HG03575 (cell line): ENCODE measurements around the gene POP5.

Experiments used
- ATAC-seq: cut with Tn5 transposase; IDR thresholded peaks from one replicate; pipeline ENCODE4 v1.9.1; 2021; ENCODE audit not compliant: unreplicated experiment, insufficient number of reproducible peaks, low FRiP score; ENCODE audit errors: extremely low read depth

POP5 gene

DNA sequence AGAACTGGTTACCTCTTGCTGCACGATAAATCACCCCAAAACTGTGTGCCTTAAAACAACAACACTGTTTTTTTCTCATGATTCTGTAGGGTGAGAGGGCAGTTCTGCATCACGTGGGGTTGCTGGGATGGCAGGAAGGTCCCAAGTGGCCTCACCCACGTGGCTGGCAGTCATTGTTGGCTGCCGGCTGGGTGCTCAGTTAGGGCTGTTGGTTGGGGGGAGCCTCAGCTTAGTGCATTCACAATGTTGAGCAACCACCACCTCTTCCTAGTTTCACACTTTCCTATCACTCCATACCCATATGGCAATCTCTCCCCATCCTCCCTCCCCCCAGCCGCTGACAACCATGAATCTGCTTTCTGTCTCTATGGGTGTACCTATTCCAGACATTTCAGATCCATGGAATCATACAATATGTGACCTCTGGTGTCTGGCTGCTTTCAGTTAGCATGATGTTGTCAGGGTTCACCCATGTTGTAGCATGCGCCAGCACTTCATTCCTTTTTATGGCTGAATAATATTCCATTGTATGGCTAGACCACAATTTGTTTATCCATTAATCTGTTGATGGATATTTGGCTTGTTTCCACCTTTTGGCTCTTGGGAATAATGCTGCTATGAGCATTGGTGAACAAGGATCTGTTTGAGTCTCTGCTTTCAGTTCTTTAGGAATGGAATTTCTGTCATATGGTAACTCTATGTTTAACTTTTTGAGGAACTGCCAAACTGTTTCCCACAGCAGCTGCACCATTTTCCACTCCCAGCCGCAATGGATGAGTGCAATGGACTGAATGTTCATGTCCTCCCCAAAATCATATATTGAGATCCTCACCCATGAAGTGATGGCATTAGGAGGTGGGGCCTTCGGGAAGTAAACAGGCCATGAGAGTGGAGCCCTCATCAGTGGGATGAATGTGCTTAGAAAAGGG, 11.2 kb upstream of the POP5 start:
- ATAC-seq: no peak

DNA sequence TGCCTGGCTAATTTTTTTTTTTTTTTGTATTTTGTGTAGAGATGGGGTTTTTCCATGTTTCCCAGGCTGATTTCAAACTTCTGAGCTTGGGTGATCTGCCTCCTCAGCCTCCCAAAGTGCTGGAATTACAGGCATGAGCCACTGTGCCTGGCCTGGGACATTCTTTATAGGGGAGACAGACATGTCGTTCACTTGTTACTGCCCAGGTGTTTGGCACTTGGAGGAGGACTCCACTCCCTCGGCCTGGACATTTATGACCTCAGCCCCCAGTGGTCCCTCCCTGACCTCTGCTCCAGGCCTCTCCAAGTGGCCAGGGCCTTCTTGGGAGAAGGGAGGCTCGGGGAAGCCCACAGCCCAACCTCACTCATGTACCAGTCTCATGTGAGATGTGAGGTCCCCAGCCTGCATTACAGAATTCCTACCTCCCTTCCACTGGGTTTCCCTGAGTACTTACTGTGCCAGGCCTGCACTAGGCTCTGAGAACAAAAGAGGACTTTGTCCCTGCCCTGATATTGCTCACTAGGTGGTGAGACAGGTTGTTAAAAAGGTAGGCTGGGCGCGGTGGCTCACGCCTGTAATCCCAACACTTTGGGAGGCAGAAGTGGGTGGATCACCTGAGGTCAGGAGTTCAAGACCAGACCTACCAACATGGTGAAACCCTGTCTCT, 9.7 kb upstream of the POP5 start:
- no peak for ATAC-seq

DNA sequence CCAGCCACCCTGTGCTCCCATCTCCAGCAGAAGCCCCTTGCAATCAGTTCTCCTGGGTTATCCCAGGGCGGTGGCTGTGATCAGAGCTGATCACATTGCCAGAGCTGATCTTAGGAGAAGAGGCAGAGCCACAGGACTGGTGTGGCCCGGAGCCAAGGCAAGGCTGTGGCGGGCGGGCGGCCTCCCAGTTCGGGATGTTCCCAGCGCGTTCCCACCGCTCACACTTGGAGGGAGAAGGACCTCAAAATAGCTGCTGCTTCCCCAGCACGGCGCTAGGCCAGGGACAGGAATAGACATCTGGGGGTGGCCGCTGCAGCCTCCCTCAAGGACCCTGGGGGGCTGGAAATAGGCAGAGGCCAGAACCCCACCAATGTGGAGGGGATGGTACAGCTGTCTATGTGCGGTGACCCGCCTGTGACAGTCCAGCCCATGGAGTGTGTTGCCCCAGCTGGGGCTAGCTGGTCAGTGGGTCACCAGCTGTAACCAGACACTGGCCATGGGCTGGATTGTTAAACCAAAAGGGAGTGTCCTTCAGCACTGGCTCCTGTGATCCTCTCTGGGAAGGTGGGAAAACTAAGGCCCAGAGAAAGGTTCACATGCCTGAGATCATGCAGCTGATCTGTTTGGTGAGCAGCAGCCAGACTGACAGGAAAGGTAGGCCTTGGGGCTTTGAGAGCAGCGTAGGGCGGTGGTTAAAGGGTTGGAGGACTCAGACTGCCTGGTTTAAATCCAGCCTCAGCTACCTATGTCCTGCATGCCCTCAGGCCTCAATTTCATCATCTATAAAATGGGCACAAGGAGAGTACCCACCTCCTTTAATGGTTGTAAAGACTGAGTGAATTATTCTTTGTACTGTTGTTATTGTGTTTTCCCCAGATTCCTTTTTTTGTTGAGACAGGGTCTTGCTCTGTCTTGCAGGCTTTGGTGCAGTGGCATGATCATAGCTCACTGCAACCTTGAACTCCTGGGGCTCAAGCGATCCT, 8.0 kb upstream of the POP5 start:
- ATAC-seq: no peak

DNA sequence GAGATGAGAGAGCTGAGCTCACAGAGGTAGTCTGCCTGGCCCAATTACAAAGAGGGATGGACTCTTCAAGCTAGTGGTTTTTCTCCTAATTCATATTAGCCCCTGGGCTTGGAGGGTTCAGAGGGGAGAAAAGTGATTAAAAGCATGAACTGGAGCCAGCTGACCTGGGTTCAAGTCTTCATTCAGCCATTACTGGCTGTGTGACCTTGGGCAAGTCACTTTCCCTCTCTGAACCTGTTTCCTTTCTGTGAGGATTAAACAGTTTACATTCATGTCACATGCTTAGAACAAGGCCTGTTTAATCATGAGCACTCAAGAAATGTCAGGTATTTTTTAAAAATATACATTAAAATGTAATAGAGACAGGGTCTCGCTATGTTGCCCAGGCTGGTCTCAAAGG, 7.2 kb upstream of the POP5 start:
- ATAC-seq: no peak

DNA sequence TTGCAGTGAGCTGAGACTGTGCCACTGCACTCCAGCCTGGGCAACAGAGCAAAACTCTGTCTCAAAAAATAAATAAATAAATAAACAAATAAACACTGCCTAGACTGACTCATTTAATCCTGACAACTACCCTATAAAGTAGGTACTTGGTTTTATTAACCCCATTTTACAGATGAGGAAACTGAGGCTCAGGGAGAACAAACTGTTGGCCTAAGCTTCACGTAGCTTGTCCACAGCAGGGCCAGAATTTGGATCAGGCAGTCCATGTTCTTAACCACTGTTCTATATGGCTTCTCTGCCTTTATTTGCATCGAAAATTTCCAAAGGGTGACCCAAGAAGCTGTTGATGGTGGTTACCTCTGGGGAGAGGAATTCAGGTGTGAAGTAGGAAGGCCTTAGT, 5.7 kb upstream of the POP5 start:
- ATAC-seq: no peak

DNA sequence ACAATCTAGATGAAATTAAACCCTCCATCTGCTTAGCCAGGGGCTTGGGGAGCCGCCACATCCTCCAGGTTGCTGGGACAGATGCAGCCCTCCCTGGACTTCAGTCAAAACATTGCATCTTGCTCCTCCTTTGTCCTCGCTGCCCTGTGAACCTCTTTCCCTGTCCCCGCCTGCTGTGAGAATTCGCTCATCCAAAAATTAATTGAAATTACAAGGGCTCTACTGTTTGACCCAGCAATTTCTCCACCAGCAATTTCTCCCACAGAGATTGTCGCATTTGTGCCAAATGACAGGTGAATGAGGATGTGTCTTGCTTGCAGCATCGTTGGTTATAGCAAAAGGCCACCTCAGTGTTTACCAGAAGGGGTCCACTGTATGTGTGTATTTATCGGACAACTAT, 5.0 kb upstream of the POP5 start:
- ATAC-seq: no peak

DNA sequence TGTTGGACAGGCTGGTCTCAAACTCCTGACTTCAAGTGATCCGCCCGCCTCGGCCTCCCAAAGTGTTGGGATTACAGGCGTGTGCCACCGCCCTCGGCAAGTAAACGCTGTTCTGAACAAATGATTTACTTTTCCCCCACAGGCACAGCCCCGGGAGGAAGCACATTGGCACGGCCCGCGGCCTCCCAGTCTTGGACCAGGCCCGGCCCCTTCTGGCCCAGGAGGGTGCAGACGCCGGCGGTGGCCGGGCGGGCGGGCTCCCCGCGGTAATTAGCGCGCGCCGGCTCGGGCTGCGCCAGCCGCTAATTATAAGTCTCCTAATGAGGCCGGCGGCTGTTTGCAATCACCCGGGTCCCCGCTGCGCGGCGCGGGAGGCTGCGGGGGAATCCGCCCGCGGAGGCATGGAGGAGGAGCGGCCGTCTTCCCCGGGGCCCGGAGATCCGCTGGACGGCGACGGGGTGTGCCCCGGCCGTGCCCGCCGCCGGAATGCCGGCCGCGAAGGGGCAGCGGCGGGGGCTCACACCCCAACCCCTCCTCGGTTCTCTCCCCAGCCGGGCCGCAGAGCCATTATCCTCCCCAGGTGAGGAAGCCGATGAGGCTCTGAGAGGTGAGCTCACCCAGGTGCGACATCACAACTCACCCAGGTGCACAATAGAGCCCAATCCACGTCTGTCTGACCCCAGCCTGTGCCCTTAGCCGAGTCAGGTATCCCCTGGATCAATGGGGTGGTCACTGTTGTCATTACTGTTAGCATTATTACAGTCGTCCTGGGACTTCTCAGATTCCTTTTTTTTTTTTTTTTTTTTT, 3.3 kb upstream of the POP5 start:
- ATAC-seq: no peak

DNA sequence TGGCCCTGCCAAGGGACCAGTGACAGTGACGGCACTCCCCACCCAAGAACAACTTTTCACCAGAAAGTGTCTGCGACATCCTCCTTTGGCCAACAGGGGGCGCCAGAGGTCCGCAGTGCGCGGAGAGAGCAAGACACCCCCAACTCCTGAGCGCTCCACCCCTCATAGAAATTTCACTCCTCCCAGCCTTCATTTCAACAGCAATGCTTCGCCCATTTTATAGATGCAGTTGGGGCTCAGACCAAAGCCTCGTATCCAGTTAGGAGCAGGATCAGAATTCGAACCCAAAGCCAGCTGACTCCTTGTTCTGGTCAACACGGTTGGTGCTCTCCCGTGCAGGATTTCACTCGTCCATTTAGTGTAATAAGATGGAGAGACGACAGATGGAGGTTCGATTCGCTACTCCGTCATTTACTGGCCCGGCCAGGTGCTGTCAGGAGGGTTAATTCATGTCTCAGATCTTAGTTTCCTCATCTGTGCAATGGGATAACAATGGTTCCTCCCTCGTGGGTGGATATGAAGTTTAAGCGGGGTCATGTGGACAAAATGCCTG, 2.4 kb upstream of the POP5 start:
- ATAC-seq: no peak

DNA sequence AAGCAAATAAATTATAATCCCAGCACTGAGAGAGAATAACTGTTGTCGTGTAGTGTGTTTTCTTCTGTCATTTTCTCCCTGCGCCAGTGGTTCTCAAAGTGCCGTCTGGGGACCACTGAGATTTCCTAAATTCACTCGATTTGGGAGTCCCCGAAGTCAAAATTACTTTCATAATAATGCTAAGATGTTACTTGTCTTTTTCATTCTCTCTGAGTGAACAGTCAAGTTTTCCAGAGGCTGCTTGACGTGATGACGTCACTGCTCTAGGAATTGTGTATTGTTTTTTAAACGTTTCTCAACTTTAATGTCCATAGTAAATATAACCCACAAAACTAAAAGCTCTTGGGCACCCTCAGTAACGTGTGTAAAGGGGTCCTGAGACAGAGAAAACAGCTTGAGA, 796 bp upstream of the POP5 start:
- ATAC-seq: no peak

DNA sequence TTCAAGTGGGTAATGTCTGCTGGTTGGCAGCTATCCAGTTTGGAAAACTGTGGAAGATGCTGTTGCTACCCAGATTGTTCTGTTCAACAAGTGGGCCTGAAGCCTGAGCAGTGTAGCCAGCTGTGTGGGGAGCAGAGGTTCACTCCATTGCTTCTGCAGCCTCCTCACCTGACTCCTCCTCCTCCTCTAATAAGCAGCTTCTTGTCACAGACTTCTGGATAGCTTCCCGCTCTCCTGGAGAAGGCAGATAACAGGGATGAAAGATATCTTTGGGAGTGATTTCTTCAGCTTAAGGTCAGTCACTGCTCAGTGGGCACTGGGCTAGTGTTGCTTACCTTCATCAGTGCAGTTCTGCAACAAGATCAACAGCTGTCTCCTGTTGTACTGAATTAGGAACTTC, 2.0 kb downstream of the POP5 start:
- ATAC-seq: no peak

DNA sequence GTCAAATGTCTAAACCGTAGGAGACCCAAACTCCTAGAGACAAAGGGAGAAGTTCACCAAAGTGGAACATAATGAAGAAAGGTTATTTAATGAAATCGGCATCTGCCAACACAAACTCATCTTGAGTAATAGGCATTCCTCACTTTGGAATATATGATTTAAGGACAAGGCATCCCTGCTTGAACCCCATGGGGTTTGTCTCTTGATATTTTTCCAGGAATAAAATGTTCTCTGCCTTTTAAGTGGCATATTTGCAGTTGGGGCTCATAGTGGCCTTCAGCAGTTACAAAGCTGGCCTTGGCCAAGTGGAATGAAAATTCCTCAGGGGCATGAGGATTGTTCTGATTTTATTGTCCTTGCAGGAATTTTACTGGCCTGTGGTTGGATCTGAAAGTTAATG, 7.1 kb downstream of the POP5 start:
- no peak for ATAC-seq

DNA sequence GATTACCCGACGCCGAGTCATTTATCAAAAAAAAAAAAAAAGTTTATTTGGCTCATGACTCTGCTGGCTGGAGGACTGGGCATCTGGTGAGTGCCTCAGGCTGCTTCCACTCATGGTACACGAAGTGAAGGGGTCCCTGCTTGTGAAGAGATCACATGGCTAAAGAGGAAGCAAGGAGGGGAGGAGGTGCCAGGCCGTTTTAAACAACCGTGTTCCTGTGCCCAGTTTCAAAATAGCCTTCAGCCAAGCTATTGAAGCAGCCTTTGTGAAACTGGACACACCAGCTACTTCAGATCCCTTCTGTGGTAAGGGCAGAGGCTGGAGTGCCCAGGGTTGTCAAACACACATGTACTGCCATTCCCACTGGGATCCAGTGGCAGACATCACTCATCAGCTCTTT, 7.6 kb downstream of the POP5 start:
- no peak for ATAC-seq

DNA sequence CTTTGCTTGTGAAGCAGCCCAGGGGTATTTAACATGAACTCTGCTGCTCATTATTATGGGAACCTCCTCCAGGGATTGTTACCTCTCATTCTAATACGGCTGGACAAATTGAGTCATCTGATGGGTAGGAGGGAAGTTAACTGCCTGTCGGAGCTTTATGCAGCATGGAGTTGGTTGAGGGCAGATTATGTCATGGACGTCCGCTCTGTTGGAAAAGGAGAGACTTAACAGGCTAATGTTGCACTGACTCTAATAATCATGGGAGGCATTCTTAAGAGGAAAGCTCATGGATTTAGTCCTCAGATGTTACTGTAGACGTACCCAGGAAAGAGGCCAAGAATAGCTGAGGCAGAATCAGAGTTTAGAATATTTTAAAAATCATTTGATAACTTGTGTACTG, 9.9 kb downstream of the POP5 start:
- no peak for ATAC-seq

DNA sequence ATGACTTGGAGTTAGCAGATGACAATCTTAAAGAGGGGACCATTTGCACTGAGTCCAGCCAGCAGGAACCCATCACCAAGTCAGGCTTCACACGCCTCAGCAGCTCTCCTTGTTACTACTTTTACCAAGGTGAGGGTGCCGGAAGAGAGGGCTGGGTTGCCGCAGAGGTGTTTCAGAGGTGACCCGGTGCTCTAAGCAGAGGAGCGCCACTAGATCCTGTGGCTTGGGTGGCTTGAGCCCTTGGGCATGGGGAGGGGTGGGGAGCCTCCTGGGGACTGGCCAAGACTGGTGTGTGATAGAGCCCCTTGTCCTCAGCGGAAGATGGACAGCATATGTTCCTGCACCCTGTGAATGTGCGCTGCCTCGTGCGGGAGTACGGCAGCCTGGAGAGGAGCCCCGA, 17.7 kb downstream of the POP5 start:
- ATAC-seq: no peak

DNA sequence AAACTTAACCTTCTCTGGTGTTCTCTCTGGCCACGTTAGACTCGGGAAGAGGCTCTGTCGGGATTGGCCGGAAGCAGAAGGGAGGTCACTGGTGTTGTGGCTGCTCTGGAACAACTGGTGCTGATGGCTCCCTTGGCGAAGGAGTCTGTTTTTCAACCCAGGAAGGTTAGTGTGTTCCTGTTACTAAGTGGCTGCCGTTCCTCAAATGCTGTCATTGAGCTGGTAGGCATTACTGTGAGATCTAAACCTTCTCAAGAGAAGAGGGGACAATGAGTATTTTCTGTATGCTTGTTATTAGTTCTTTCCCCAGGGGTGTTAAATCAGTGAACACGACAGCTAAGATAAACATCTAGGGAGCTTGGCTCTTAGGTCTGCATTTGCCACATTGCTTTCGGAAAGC, 18.3 kb downstream of the POP5 start:
- no peak for ATAC-seq

DNA sequence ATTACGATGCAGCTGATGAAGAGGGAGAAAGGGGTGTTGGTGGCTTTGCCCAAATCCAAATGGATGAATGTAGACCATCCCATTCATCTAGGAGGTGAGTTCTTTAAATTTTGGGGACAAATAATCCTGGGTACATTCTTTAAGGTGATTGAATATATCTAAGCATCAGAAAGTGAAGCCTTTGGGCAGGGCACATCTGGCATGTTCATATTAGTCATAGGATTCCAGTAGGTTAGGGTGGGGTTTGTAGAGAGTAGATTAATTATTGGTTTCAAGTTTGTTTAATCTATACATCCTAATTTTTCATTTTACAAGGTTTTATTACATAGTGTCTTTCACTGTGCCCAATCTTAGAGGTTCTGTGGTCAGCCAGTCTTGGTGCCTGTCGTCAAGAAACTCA, 23.6 kb downstream of the POP5 start:
- no peak for ATAC-seq

DNA sequence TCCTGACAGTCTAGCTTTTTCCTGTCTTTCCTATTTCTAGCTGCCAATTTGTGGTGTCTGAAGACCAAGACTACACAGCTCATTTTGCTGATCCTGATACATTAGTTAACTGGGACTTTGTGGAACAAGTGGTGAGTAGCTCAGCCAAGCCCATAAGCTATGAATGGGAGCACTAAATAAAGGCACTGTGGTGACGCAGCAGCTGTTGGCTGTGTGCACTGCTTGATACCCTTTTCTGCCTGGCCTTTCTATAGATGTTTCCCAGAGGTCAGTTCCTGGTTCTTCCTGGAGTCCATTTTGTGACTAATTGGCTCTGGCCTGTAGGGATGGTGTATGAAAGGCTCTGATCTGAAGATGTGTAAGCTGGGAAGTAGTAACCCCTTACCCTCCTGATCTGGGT, 26.5 kb downstream of the POP5 start:
- ATAC-seq: no peak

DNA sequence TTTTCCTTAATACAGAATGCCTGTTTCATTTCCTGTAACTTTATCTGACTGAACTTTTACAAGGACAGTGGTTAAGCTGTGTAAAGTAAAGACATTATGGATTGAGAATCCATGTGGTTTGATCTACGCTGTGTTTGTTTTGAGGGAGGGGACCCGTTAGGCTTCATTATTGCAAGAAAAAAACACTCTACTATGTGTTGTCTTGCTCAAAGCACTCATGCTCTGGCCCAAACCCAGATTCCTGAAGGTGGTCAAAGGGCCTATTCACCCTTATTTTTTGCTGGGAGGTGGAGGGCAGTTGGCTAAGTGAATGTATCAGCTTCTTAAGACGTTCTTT, 35.2 kb downstream of the POP5 start:
- no peak for ATAC-seq

DNA sequence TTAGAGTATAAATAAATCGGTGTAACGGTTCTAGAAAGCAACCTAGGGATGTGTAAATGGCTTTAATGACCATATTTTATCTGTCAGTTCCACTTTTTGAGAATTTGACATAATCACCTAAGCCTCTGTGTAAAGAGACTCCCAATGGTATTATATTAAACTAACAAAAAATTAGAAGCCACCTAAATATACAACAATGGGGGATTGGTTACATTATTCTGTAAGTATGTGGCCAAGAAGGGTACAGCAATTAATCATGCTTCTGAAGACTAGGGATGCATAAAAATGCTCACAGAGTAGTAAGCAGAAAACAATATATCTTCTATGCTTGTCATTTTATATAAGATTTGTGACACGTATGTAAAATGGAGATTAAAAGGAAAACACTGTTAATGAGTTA, 36.5 kb downstream of the POP5 start:
- ATAC-seq: no peak
